GM21723 (cell line): ENCODE results near the gene CEMIP2.
A peak's percentile ranks its signal among the peaks of the same experiment; 100 is the strongest.
"Not testable (repeated sequence)": the region's sequence is repeated elsewhere in the genome, so short reads cannot be mapped to it uniquely, and the experiment has no call there.

Source experiments
- ATAC-seq: cut with Tn5 transposase; IDR thresholded peaks from one replicate; pipeline ENCODE4 v1.9.1; 2021; ENCODE audit warnings: mild to moderate bottlenecking, moderate library complexity; ENCODE audit not compliant: unreplicated experiment

CEMIP2 gene, protein sequence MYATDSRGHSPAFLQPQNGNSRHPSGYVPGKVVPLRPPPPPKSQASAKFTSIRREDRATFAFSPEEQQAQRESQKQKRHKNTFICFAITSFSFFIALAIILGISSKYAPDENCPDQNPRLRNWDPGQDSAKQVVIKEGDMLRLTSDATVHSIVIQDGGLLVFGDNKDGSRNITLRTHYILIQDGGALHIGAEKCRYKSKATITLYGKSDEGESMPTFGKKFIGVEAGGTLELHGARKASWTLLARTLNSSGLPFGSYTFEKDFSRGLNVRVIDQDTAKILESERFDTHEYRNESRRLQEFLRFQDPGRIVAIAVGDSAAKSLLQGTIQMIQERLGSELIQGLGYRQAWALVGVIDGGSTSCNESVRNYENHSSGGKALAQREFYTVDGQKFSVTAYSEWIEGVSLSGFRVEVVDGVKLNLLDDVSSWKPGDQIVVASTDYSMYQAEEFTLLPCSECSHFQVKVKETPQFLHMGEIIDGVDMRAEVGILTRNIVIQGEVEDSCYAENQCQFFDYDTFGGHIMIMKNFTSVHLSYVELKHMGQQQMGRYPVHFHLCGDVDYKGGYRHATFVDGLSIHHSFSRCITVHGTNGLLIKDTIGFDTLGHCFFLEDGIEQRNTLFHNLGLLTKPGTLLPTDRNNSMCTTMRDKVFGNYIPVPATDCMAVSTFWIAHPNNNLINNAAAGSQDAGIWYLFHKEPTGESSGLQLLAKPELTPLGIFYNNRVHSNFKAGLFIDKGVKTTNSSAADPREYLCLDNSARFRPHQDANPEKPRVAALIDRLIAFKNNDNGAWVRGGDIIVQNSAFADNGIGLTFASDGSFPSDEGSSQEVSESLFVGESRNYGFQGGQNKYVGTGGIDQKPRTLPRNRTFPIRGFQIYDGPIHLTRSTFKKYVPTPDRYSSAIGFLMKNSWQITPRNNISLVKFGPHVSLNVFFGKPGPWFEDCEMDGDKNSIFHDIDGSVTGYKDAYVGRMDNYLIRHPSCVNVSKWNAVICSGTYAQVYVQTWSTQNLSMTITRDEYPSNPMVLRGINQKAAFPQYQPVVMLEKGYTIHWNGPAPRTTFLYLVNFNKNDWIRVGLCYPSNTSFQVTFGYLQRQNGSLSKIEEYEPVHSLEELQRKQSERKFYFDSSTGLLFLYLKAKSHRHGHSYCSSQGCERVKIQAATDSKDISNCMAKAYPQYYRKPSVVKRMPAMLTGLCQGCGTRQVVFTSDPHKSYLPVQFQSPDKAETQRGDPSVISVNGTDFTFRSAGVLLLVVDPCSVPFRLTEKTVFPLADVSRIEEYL (N-terminal part only)

DNA sequence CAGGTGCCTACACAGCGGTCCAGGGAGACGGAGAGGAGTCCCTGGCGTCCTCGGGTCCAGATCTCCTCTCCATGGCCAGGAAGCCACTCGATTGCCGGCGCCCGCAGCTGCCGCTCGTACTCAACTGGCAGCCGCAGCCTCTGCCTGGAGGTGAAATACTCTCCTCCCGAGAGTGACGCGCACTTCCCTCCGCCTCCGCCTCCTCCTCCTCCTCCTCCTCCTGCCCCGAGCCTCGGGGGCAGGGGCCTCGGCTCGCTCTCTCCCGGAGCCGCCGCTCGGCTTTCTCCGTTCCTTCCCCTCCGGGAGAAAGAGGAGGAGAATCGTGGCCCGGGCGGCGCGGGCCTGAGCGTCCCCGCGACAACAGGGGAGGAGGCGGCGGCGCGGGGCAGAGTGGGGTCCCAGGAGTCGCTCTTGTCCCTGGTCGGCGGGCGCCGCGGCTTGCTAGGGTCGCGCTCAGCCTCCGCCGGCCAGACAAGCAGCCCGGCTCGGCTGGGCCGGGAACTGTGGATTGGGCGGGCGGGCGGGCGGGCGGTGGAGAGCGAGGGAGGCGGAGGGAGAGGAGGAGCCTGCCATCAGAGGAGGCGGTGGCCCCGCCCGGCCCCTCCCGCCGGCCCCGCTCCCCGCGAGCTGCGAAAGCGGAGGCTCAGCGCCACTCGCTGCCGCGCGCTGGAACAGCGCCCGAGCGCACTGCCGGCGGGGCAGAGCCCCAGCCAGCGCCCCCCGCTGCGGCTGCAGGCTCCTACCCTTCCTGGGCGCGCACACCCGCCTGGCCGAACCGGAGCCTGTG, at the start of gene CEMIP2:
Gene CEMIP2 (minus strand): TSS at position 126 of the 787 bp plus-strand sequence. CDS start 18,140 bp downstream, outside the sequence.
- ATAC-seq = peak; percentile 86

DNA sequence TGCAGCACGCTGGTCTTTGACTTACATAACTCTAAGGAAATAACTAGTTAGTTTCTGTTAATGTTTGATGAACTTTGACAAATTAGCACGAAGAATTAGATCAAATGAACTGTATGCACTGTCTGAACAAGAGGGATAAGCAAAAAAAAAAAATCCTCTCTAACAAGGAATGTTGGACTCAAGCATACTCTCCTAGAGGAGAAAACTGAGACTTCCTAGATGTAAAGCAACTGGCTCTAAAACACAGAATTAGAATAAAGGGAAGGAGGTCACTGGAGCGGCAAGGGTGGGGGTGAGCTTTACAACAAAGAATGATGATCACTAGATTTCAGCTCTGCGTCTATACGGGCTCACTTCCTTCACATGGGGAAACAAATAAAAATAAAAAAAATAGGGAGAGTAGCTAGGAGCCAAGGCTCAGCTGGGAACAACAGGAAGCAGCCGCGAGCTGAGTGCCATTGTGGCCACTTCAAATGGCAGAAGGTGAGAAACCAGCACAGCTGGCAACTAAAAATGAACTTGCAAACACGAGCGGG, 48.7 kb upstream of the CEMIP2 start:
- no peak for ATAC-seq

DNA sequence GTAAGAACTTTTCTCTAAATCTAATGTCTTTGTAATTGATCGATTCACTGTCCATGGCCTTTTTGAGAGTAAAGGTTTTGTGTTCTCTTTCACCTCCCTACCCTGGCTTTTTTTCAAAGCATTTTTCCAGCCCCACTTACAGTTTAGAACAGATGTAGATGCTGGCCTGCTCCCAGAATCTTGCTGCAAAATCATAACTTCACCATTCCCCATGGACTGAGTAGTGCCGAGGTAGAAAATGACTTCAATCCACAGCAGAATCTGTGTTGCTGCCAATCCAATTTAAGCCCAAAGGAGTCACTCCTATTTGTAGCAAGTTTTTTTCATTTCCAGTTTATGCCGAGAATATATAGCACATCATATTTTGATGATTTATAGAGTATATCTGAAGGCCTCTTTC, 46.5 kb upstream of the CEMIP2 start:
- no peak for ATAC-seq

DNA sequence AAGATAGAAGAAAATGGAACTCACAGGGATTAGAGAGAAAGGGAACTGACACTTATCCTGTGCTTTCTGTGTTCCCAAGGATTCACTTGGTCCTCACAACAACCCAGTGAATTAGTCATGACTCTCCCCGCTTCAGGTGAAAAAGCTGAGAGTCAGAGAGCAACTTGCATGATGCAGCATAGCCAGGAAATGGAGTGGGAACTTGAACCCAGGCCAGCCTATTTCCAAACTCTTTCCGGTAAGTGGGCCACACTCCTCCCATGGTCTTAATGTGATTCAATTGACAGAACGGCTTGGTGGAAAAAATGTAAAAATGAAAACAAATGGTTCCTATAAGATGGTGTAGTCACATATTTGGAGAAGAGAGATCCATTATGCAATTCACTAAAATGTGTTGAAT, 45.9 kb upstream of the CEMIP2 start:
- ATAC-seq = no peak

DNA sequence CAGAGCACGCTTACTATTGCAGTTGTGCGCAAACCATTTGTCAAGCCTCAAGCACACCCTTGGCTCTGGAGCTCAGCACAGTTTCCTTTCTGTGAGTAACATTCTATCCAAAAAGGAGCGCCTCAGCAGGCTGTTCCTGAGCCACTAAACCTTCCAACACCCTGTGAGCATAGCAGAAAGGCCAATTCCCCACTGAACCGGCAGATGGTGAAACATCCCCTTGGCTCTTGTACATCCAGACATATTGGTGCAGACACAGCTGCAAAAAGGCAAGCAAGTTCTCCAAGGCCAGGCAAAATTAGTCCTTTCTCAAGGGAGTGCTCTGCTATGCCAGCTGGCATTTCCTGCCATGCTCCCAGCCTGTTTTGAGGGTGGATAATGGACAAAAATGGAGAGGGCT, 44.1 kb upstream of the CEMIP2 start:
- ATAC-seq = no peak

DNA sequence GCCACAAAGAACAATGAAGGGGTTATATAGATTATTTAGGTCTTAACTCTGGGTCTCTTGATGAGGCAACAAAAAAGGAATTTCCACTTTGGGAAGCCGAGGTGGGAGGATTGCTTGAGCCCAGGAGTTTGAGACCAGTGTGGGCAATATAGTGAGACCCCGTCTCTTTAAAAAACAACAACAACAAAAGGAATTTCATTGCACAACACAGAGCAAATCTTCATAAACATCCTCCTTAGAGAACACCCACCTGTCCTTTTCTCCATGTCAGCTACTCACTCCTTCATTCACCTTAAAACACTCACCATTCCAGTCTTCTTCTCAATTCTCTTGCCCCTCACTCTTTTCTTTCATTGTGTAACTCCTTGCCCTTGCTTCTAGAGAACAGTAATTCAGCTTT, 39.8 kb upstream of the CEMIP2 start:
- no peak for ATAC-seq

DNA sequence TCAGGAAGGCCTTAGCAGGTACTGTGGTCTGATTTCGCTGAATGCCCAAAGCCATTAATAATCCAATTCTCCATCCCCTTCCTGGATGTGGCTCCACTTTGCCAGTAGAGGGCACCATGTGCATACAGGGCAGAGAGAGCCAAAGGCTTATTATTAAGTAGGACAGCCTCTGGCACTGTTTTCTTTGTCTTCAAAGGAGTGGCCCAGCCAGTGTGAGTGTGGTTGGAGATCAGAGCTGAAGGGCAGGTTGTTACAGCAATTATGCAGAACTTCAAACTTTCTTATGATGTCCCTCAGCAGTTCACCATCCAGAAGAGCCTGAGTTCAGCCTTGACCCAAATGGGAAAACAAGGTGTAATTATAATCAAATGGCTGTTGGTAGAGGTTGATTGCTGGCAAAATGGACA, 38.6 kb upstream of the CEMIP2 start:
- peak; percentile 96 for ATAC-seq

DNA sequence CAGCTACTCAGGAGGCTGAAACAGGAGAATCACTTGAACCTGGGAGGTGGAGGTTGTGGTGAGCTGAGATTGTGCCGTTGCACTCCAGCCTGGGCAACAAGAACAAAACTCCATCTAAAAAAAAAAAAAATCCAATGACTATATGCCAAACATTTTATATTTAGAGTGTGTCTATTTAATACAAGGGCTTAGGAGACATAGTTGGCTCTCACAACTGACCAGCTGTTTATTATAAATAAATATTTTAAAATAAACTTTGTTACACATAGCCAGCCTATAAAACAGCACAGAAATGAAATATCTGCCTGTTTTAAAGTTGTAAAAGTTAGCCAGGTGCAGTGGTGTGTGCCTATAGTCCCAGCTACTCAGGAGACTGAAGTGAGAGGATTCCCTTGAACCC, 36.8 kb upstream of the CEMIP2 start:
- ATAC-seq = not testable (repeated sequence)

DNA sequence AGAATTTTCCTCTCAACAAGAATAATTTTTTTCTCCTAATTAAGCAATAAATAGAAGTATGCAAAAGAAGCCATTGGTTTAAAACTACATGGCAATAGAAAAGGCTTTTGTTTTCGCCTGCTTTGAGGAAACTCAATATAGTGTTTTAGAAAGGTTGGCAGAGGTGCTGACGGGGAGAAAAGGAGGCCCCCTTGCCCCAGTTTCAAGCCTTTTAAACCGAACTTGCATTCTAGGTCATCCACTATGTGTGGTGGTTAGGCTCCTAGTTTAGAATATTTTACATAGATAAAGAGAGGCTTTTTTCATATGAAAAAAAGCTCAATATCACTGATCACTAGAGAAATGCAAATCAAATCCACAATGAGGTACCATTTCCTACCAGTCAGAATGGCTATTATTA, 33.5 kb upstream of the CEMIP2 start:
- no peak for ATAC-seq

DNA sequence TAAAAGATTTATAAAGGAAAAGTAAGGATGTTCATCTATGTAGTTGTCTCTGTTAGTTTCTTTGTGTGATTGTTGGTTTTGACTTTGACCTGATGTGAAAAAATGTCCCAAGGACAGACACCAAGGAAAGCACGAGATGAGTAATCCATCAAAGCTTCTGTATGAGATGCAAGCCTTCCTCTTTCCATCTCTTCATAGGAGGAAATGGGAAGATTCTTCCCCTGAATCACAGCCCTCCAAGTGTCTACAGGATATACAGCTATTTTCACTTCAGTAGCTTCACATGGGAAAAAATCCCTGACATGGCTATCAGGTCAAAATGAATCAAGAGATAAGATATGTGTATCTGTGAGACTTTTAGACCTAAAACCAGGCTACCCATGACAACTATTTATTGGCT, 29.0 kb upstream of the CEMIP2 start:
- no peak for ATAC-seq

DNA sequence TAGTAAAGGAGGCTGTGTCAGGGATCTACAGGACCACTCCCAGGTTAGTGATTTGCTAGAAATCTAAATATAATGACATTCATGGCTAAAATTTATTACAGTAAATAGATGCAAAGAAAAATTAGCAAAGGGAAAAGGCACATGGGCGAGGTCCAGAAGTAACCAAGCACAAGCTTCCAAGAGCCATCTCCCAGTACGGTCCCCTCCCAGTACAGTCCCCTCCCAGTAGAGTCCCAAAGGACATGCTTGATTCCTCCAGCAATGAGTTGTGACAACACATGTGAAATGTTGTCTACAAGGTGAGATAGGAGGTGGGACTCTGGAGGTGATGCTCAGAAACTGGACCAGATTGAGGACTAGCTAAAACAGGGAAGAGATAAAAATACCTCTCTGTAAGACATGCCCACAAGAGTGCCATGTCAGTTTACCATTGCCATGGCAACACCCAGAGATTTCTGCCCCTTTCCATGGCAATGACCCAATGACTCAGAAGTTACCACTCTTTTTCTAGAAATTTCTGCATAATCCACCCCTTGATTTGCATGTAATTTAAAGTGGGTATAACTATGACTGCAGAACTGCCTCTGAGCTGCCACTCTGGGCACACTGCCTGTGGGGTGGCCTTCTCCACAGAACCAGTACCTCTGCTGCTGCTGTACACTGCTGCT, 27.9 kb upstream of the CEMIP2 start:
- no peak for ATAC-seq

DNA sequence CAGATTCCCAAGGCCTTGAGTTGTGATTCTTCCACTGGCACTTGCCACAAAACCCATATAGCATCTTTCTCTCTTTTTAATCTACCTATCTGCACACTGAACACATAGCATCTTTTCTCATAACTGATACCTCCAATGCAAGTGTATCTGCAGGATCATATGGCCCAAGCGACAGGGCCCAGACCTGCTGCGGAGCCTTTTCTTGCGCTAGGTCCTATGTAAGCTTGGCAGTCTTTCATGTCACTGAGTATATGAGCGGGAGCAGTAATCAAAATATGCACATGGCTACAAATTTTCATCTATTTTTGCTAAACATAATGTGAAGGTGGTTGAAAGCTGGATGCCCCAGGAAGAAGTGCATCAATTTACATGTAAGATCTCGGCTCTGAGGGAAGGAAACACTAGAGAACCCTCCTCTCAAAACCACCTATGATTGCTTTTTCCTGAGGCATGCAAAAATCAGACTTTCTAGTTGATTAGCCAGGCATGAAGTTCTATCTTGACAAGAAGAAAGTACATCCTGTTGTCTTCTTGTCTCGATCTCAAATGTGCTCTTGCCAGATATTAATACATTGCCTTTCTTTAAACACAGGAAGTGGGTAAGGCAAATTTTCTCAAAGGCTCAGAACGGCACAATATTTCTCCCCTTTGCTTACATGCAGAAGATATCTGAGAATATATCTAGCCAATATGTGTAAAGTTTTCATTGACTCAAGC, 26.9 kb upstream of the CEMIP2 start:
- ATAC-seq = peak; percentile 97

DNA sequence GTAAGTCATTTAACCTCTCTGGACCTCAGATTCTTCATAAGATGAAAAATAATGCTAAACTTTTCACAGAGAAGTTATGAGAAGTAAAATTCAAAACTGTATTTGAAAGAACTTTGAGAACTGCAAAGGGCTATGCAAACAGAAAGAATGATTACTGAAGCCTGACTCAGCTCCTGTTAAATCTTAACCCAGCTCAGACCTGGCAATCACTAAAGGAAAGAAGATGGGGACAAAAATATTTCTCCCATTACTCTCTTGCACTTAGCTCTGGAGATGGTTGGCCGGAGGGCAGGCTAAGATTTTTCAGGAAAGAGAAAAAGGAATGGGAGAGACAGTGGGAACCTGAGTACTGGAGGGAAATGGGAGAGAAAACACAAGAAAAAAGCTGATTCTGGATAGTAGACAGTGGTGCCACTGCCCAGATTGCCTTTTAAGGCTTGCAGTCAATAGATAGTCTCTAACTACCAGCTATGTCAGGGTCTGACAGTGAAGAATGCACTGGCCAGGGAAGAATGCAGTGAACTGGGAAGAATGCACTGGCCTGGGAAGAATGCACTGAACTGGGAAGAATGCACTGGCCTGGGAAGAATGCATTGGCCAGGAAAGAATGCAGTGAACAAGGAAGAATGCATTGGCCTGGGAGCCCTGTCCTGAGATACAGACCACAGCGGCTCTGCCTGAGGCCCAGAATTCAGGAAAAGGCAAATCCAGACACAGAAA, 25.2 kb upstream of the CEMIP2 start:
- no peak for ATAC-seq

DNA sequence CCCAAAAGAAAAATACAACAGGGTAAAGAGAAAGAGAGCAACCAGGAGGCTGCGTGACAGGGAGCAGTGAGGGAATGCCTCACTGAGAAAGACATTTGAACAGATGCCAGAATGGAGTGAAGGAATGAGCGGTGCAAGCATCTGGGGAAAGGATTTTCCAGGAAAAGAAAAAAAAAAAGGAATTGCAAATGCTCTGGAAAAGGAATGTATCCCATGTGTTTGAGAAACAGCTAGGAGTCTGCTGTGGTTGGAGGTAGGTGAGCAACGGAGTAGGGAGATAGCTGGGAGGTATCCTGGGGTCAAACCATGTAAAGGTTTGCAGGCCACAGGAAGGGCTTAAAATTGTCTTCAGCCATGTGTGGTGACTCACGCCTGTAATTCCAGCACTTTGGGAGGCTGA, 23.6 kb upstream of the CEMIP2 start:
- no peak for ATAC-seq

DNA sequence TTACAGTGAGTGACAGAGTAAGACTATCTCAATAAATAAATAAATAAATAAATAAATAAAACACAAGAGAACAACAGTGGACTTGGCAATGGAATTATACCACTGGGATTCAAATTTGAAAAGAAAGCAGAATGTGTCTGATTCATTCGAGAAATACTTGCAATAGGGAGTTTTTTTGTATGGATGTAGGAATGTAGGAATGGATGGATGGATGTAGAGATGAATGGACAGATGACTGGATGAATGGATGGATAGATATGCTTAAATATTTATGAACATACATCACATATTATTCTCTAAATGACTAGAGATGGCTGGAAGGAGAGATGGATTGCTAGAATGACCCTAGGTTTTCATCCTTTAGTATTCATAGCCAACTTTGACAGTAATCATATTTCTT, 22.0 kb upstream of the CEMIP2 start:
- ATAC-seq = no peak

DNA sequence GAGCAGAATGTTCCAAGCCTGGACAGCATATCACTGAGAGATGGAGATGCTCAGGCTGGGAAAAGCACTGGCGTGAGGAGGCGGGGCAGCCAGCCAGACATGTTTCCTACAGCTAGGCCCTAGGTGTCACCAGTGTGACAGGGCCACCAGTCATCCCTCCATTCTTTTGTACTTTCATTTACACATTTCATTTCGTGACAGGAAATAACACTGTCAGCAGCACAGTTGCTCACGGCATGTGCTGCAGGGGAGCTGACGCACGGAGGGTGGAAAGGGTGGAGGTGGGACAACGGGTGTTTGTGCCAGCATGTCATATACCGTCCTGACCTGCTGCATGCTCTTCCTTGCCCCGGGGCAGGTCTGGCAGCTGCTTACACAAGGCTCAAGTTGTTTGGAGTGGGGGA, 14.8 kb upstream of the CEMIP2 start:
- peak; percentile 68 for ATAC-seq

DNA sequence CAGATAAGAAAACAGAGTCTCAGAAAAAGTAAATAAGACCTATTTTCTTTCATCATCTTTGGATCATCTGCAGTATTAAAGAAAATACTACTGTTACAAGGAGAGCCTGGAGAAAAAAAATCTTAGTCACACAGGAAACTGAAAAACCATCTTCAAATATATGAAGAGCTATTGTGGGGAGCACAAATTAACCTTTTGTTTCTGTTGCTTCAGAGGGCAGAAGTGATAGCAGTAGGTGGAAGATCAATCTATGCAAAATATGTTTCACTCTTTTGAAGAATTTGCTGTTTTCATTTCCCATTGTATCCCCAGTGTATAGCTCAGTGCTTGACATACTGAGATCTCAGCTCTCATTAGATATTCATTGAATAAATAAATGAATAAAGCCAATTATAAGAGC, 13.1 kb upstream of the CEMIP2 start:
- peak; percentile 78 for ATAC-seq

DNA sequence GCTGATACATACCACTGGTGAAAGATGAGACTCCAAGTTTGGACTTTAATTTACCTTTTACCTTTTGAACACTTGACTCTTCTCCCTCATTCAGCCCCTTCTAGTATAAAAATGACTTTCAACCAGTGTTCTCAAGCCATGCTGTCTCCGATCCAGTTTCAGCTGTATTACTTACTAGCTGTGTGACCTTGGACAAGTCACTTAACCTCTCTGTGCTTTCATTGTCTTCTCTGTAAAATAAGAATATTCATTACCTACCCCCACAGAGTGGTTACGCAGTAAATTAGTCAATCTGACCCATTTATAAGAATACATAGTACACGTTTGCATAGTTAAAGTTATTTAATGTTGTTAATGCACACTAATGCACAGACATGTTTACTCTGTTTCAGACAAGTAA, 12.6 kb upstream of the CEMIP2 start:
- ATAC-seq = no peak
